Measurements from ENCODE around the gene GAGE13. TPM values are rescaled to one million over a fixed set of nuclear protein-coding genes. Genes with fewer than 3 reads are reported as not detected.

GAGE13 gene
- total RNA-seq, 1 donor = not detected

Other genes starting within 250 kb of the GAGE13 start
- 13.0 and 15.5 TPM in 2 replicates for gene GPKOW, start 207.8 kb upstream of the GAGE13 start, total RNA-seq
- gene MAGIX, start 168.8 kb upstream of the GAGE13 start, total RNA-seq = 1.9 and 2.2 TPM in 2 replicates
- gene PLP2, start 159.7 kb upstream of the GAGE13 start, total RNA-seq = 19.0 and 29.6 TPM in 2 replicates
- 5.2 TPM in 2 replicates for gene PRICKLE3, start 145.2 kb upstream of the GAGE13 start, total RNA-seq
- gene SYP, start 131.4 kb upstream of the GAGE13 start, total RNA-seq = under 0.01 TPM in 1 of 2 replicates, not detected in the other
- gene CACNA1F, start 98.2 kb upstream of the GAGE13 start, total RNA-seq = not detected in 2 replicates
- gene CCDC22, start 96.1 kb upstream of the GAGE13 start, total RNA-seq = 8.6 and 11.3 TPM in 2 replicates
- gene FOXP3, start 66.9 kb upstream of the GAGE13 start, total RNA-seq = under 0.01 TPM in 1 of 2 replicates, not detected in the other
- 5.2 and 5.6 TPM in 2 replicates for gene PPP1R3F, start 61.8 kb upstream of the GAGE13 start, total RNA-seq
- not detected in 2 replicates for gene GAGE10, start 27.9 kb upstream of the GAGE13 start, total RNA-seq
- gene GAGE12J, start 9.5 kb upstream of the GAGE13 start, total RNA-seq = not detected in 2 replicates
- gene GAGE12C, start 200.6 kb downstream of the GAGE13 start, total RNA-seq = not detected in 2 replicates
- not detected in 2 replicates for gene GAGE12D, start 210.2 kb downstream of the GAGE13 start, total RNA-seq
- gene GAGE12E, start 219.7 kb downstream of the GAGE13 start, total RNA-seq = not detected in 2 replicates
- not detected in 2 replicates for gene GAGE12F, start 229.3 kb downstream of the GAGE13 start, total RNA-seq
- not detected in 2 replicates for gene GAGE12G, start 238.8 kb downstream of the GAGE13 start, total RNA-seq
- gene GAGE12H, start 248.4 kb downstream of the GAGE13 start, total RNA-seq = not detected in 2 replicates

All from fibroblast of villous mesenchyme (primary cell).